ENCODE results near the gene TAF1L. TPM values are rescaled to one million over a fixed set of nuclear protein-coding genes. Genes with fewer than 3 reads are reported as not detected.

The TAF1L gene
- not detected for total RNA-seq

DNA sequence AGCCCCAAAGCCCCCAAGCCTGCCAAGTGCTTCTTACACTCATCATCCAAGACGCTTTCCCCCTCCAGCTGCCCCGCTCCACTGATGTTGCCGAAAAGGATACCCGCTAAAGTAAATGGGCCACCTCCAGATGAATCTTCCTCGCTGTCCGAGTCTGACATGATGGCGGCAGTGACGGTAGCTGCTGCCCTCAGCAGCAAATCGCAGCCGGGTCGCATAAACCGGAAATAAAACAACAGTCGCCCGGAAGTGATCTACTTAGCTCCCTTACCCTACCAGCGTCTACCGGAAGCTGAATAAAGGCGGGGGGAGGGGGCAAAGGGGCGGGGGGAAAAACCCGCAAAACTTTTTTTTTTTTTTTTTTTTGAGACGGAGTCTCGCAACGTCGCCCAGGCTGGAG is at the start of gene TAF1L:
Gene TAF1L (minus strand): TSS at position 308 of the 400 bp plus-strand sequence. CDS start 90 bp downstream, at position 218.
- intact Hi-C loops (cut with DNase I; ENCODE audit: low total_unique reads), result no loop called here
- no peak for TF ChIP-seq CTCF (IDR thresholded peaks at IDR 0.05 in 4 of 5, conservative IDR thresholded peaks at IDR 0.05 in 1 of 5)
- TF ChIP-seq POLR2A (IDR thresholded peaks at IDR 0.05), result no peak

DNA sequence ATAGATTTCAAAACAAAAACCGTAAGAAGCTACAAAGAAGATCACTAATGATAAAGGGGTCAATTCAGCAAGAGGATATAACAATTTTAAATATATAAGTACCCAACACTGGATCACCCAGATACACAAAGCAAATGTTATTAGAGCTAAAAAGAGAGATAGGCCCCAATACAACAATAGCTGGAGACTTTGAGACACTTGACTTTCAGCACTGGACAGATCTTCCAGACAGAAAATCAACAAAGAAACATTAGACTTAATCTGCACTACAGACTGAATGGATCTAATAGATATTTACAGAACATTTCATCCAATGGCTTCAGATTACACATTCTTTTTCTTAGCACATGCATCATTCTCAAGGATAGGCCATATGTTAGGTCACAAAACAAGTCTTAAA is 46.3 kb upstream of the TAF1L start:
- H3K27me3 ChIP-seq, result no peaks in the 10 kb centered on the region
- no peak for ATAC-seq
- no peak overlapping the region for H3K4me3 ChIP-seq
- no peak overlapping the region for H3K27ac ChIP-seq
- intact Hi-C loops (cut with DNase I; ENCODE audit: low total_unique reads), result no loop called here
- no peaks in the 10 kb centered on the region for H3K4me1 ChIP-seq
- TF ChIP-seq CTCF (IDR thresholded peaks at IDR 0.05 in 4 of 5, conservative IDR thresholded peaks at IDR 0.05 in 1 of 5) (no peak), POLR2A (IDR thresholded peaks at IDR 0.05) (no peak)
- DNase-seq, result no peak
- in situ Hi-C loops (cut with MboI; ENCODE audit: low sequenced_read_pairs in 4 of 4), result no loop called here
- no peaks in the 10 kb centered on the region for H3K9me3 ChIP-seq
- no peaks in the 10 kb centered on the region for H3K36me3 ChIP-seq

More for the DNA sequence above, at the start of gene TAF1L:
- in situ Hi-C loops (cut with MboI; ENCODE audit: low sequenced_read_pairs in 4 of 4), result no loop called here
- Histone ChIP-seq H3K9me3 (no peaks in the 10 kb centered on the region), H3K27me3 (no peaks in the 10 kb centered on the region), H3K36me3 (no peaks in the 10 kb centered on the region), H3K27ac (no peak within 1 kb of the TSS), H3K4me1 (no peaks in the 10 kb centered on the region), H3K4me3 (no peak within 1 kb of the TSS)
- DNase-seq, result no peak
- ATAC-seq, result no peak

DNA sequence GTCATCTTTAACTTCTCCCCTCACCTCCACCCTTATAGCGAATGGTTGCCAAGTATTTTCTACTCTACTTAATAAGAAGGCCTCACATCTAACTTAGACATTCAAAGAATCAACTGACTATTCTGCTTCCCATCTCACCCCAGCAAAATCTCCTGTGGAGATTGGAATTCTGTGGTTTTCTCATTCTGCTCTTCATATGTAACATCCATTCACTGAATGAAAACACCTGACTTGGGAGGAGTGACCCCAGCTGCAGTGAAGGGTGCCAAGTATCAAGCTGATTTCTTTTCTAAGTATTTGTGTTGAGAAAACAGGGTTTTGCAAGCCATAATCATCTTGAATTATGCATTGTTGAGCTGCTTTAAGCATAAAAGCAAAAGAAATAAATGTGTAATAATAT is 42.5 kb upstream of the TAF1L start:
- no peak overlapping the region for H3K27ac ChIP-seq
- DNase-seq (no peak), ATAC-seq (no peak)
- no peak for TF ChIP-seq POLR2A (IDR thresholded peaks at IDR 0.05)
- TF ChIP-seq CTCF (IDR thresholded peaks at IDR 0.05 in 4 of 5, conservative IDR thresholded peaks at IDR 0.05 in 1 of 5), result no peak
- H3K27me3 ChIP-seq, result no peaks in the 10 kb centered on the region
- no peaks in the 10 kb centered on the region for H3K36me3 ChIP-seq
- in situ Hi-C loops (cut with MboI; ENCODE audit: low sequenced_read_pairs in 4 of 4) (no loop called here), intact Hi-C loops (cut with DNase I; ENCODE audit: low total_unique reads) (no loop called here)
- H3K4me3 ChIP-seq, result no peak overlapping the region
- H3K4me1 ChIP-seq, result no peaks in the 10 kb centered on the region
- H3K9me3 ChIP-seq, result no peaks in the 10 kb centered on the region

DNA sequence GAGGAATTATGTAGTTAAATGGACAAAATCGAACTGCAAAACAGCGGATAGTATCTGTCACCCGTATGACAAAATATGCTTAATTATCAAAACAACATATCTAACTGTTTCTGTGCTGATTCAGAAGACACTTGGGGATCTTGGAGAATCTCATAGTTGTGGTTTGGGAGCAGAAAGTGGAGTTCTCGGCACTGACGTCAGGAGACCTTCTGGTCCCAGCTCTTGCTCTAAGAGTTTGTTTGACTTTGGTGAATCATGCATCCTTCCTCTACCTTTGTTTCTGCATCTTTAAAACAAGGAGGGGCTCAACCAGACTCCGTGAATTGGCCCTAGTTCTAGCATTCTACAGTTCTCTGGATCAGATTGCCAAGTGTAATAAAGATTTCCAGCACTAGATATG is 37.0 kb upstream of the TAF1L start:
- Histone ChIP-seq H3K36me3 (no peaks in the 10 kb centered on the region), H3K4me3 (no peak overlapping the region), H3K4me1 (no peaks in the 10 kb centered on the region), H3K9me3 (no peaks in the 10 kb centered on the region), H3K27me3 (no peaks in the 10 kb centered on the region), H3K27ac (no peak overlapping the region)
- TF ChIP-seq POLR2A (IDR thresholded peaks at IDR 0.05) (no peak), CTCF (IDR thresholded peaks at IDR 0.05 in 4 of 5, conservative IDR thresholded peaks at IDR 0.05 in 1 of 5) (no peak)
- ATAC-seq (no peak), DNase-seq (no peak)
- intact Hi-C loops (cut with DNase I; ENCODE audit: low total_unique reads) (no loop called here), in situ Hi-C loops (cut with MboI; ENCODE audit: low sequenced_read_pairs in 4 of 4) (no loop called here)

DNA sequence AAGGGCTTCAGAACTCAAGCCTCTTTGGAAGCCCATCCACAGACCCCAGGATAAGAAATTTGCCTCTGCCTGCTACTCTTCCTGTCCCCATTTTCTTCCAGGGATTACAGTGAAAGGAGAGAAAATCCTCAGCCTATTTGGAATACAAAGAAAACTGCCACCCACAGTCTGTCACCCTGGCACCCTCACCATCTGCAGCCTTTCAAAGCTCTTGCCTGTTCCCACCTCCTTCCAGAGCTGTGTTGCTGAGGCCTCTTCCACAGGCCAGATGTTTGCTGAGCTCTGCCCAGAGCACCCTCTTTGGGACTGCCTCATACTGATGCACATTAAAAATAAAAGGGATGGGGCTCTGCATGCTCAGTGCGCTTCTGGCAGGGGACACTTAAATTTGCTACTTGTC is 35.9 kb upstream of the TAF1L start:
- Histone ChIP-seq H3K4me1 (no peaks in the 10 kb centered on the region), H3K27me3 (no peaks in the 10 kb centered on the region), H3K27ac (no peak overlapping the region), H3K9me3 (no peaks in the 10 kb centered on the region), H3K4me3 (no peak overlapping the region), H3K36me3 (no peaks in the 10 kb centered on the region)
- no peak for ATAC-seq
- in situ Hi-C loops (cut with MboI; ENCODE audit: low sequenced_read_pairs in 4 of 4) (no loop called here), intact Hi-C loops (cut with DNase I; ENCODE audit: low total_unique reads) (no loop called here)
- DNase-seq, result no peak
- TF ChIP-seq CTCF (IDR thresholded peaks at IDR 0.05 in 4 of 5, conservative IDR thresholded peaks at IDR 0.05 in 1 of 5) (no peak), POLR2A (IDR thresholded peaks at IDR 0.05) (no peak)
